CD4-positive, alpha-beta T cell treated with Interleukin-1 beta for 1 hour (primary cell): ENCODE results near the gene IQGAP2.
"Not testable (repeated sequence)": the region's sequence is repeated elsewhere in the genome, so short reads cannot be mapped to it uniquely, and the experiment has no call there.

Source experiments
- DNase-seq, 2 donors: peaks; one replicate each; pipeline ENCODE4 v3.0.0-alpha.2; 2020 to 2022

The IQGAP2 gene

GRCh38 chr5:76544268-76544926, 141.3 kb downstream of the IQGAP2 start:
- peak; percentile 73 to 76 for DNase-seq

GRCh38 chr5:76545184-76545583, 142.1 kb downstream of the IQGAP2 start:
- DNase-seq: no peak

GRCh38 chr5:76546497-76547102, 143.5 kb downstream of the IQGAP2 start:
- peak; percentile 19 to 26 for DNase-seq

- peak; percentile 42 to 74 for DNase-seq
These were observed 144.3 kb downstream of the IQGAP2 start for GRCh38 chr5:76547242-76547890.

GRCh38 chr5:76547891-76548524, 144.9 kb downstream of the IQGAP2 start:
- DNase-seq: no peak

- DNase-seq: no peak
These were observed 145.6 kb downstream of the IQGAP2 start for GRCh38 chr5:76548525-76549229.

GRCh38 chr5:76550881-76551280, 147.8 kb downstream of the IQGAP2 start:
- not testable (repeated sequence) for DNase-seq

GRCh38 chr5:76552546-76552945, 149.5 kb downstream of the IQGAP2 start:
- no peak for DNase-seq

GRCh38 chr5:76553251-76553650, 150.2 kb downstream of the IQGAP2 start:
- DNase-seq: no peak

- DNase-seq: no peak
These were observed 152.0 kb downstream of the IQGAP2 start for GRCh38 chr5:76555114-76555513.

- no peak for DNase-seq
These were observed 152.6 kb downstream of the IQGAP2 start for GRCh38 chr5:76555717-76556116.

- DNase-seq: peak in 1 of 2 donors; percentile 11
These were observed 153.6 kb downstream of the IQGAP2 start for GRCh38 chr5:76556511-76557221.

GRCh38 chr5:76560952-76561891, 158.1 kb downstream of the IQGAP2 start:
- no peak for DNase-seq

- no peak for DNase-seq
These were observed 158.9 kb downstream of the IQGAP2 start for GRCh38 chr5:76561959-76562358.

GRCh38 chr5:76565009-76565408, 161.9 kb downstream of the IQGAP2 start:
- no peak for DNase-seq

GRCh38 chr5:76570153-76570552, 167.1 kb downstream of the IQGAP2 start:
- DNase-seq: no peak

- DNase-seq: no peak
These were observed 168.5 kb downstream of the IQGAP2 start for GRCh38 chr5:76571559-76571958.

GRCh38 chr5:76576450-76576849, 173.4 kb downstream of the IQGAP2 start:
- DNase-seq: no peak

- DNase-seq: no peak
These were observed 173.9 kb downstream of the IQGAP2 start for GRCh38 chr5:76576996-76577395.

GRCh38 chr5:76579166-76579937, 176.3 kb downstream of the IQGAP2 start:
- no peak for DNase-seq
